RWPE1 (cell line): ENCODE data around the gene NDUFC1.

Source experiments
- CTCF ChIA-PET: fragments of 350-600 bp; sonication (Branson Sonifier 250); formaldehyde crosslinking; extraction: SDS; loops from one replicate; lab custom pipeline; 2021; lab: Yijun Ruan, JAX
- POLR2A ChIA-PET: fragments of 400-600 bp; formaldehyde crosslinking; extraction: SDS; loops from one replicate; lab custom pipeline; 2020; ENCODE audit warnings: antibody characterized with exemption; ENCODE audit not compliant: low non-redundant PET; lab: Yijun Ruan, JAX
- DNase-seq: peaks from one replicate; pipeline ENCODE4 v3.0.0; 2012; ENCODE audit warnings: low spot score
- H3K27ac ChIP-seq: fragments of 450-650 bp; 2 replicates; pipeline ENCODE4 v1.5.1; 2017
- CTCF ChIP-seq: fragments of 450-650 bp; conservative IDR thresholded peaks from 2 replicates; pipeline ENCODE4 v1.5.1; 2017; ENCODE audit warnings: low read depth, mild to moderate bottlenecking

NDUFC1 gene

GRCh38 chr4:139282721-139283075, 19.6 kb downstream of the NDUFC1 start:
- no peak overlapping the region for H3K27ac ChIP-seq
- DNase-seq = no peak
- CTCF ChIA-PET = interaction anchor here (0.6 to 1.0 kb wide), 3 partner anchors 13 to 99 kb away, joined by 4 read pairs; no protein-coding TSS in a partner anchor
- POLR2A ChIA-PET = no interaction called here
- TF ChIP-seq CTCF = no peak

GRCh38 chr4:139282065-139282720, 20.1 kb downstream of the NDUFC1 start:
- POLR2A ChIA-PET = no interaction called here
- DNase-seq = no peak
- CTCF ChIA-PET = interaction anchor here (0.7 to 1.0 kb wide), 3 partner anchors 13 to 44 kb away, joined by 4 to 11 read pairs (median 4); no protein-coding TSS in a partner anchor
- TF ChIP-seq CTCF = no peak
- H3K27ac ChIP-seq = no peak overlapping the region

GRCh38 chr4:139279760-139280620, 22.3 kb downstream of the NDUFC1 start, which contains the start of gene MGARP:
TSS of gene MGARP (minus strand) at chr4:139280225. CDS start at chr4:139280158, 67 bp downstream.
- no peak for TF ChIP-seq CTCF
- ChIA-PET POLR2A (no interaction called here), CTCF (interaction anchor here (0.5 to 0.7 kb wide), 4 partner anchors 43 to 225 kb away, joined by 4 to 6 read pairs (median 6); no protein-coding TSS in a partner anchor)
- H3K27ac ChIP-seq = no peak within 1 kb of the TSS
- no peak for DNase-seq

- ChIA-PET CTCF (interaction anchor here (0.7 kb wide), 1 partner anchor 167 kb away, joined by 6 read pairs; no protein-coding TSS in a partner anchor), POLR2A (no interaction called here)
- no peak overlapping the region for H3K27ac ChIP-seq
- no peak for DNase-seq
- no peak for TF ChIP-seq CTCF
Observed at GRCh38 chr4:139278912-139279759, 23.1 kb downstream of the NDUFC1 start.

- DNase-seq = no peak
- no peak for TF ChIP-seq CTCF
- ChIA-PET POLR2A (no interaction called here), CTCF (no interaction called here)
- H3K27ac ChIP-seq = no peak overlapping the region
Observed at GRCh38 chr4:139278485-139278884, 23.8 kb downstream of the NDUFC1 start.

GRCh38 chr4:139275281-139275735, 27.0 kb downstream of the NDUFC1 start:
- no peak overlapping the region for H3K27ac ChIP-seq
- no peak for TF ChIP-seq CTCF
- DNase-seq = no peak
- ChIA-PET POLR2A (no interaction called here), CTCF (no interaction called here)
